ENCODE data around the gene MKS1.

The MKS1 gene

GRCh38 chr17:58224315-58224714 is 5.3 kb upstream of the MKS1 start:
- no peak for TF ChIP-seq RAD21 (IDR thresholded peaks at IDR 0.05; ENCODE audit: low read depth)
- no peak for TF ChIP-seq TCF12 (IDR thresholded peaks at IDR 0.05; ENCODE audit: low read depth)

- TF ChIP-seq YY1 (IDR thresholded peaks at IDR 0.05; ENCODE audit: low read depth) (no peak), RAD21 (IDR thresholded peaks at IDR 0.05; ENCODE audit: low read depth) (no peak), TAF1 (IDR thresholded peaks at IDR 0.05; ENCODE audit: low read depth) (no peak)
These were observed 731 bp upstream of the MKS1 start for GRCh38 chr17:58219789-58220183.

GRCh38 chr17:58217766-58218165 is 1.3 kb downstream of the MKS1 start:
- no peak for TF ChIP-seq MAX (IDR thresholded peaks at IDR 0.05)
- no peak for TF ChIP-seq EP300 (IDR thresholded peaks at IDR 0.05; ENCODE audit: borderline replicate concordance)
- TF ChIP-seq RAD21 (IDR thresholded peaks at IDR 0.05; ENCODE audit: low read depth), result no peak
- no peak for TF ChIP-seq TCF12 (IDR thresholded peaks at IDR 0.05; ENCODE audit: low read depth)
- no peak for TF ChIP-seq REST (IDR thresholded peaks at IDR 0.05; ENCODE audit: low read depth)
- TF ChIP-seq TAF1 (IDR thresholded peaks at IDR 0.05; ENCODE audit: low read depth), result no peak
- no peak for TF ChIP-seq YY1 (IDR thresholded peaks at IDR 0.05; ENCODE audit: low read depth)
- TF ChIP-seq ZBTB7A (IDR thresholded peaks at IDR 0.05; ENCODE audit: low read depth), result no peak
- TF ChIP-seq USF1 (IDR thresholded peaks at IDR 0.05), result no peak

- TF ChIP-seq TAF1 (IDR thresholded peaks at IDR 0.05; ENCODE audit: low read depth), result no peak
- TF ChIP-seq ZBTB7A (IDR thresholded peaks at IDR 0.05; ENCODE audit: low read depth), result no peak
- no peak for TF ChIP-seq YY1 (IDR thresholded peaks at IDR 0.05; ENCODE audit: low read depth)
- TF ChIP-seq NFIC (IDR thresholded peaks at IDR 0.05), result no peak
- no peak for TF ChIP-seq EGR1 (IDR thresholded peaks at IDR 0.05)
- TF ChIP-seq RAD21 (IDR thresholded peaks at IDR 0.05; ENCODE audit: low read depth), result no peak
- no peak for TF ChIP-seq MAX (IDR thresholded peaks at IDR 0.05)
These were observed 3.4 kb downstream of the MKS1 start for GRCh38 chr17:58215685-58216084.

- TF ChIP-seq RAD21 (IDR thresholded peaks at IDR 0.05; ENCODE audit: low read depth) (no peak), YY1 (IDR thresholded peaks at IDR 0.05; ENCODE audit: low read depth) (no peak), EGR1 (IDR thresholded peaks at IDR 0.05) (no peak), MAX (IDR thresholded peaks at IDR 0.05) (no peak), USF1 (IDR thresholded peaks at IDR 0.05) (no peak), TEAD4 (IDR thresholded peaks at IDR 0.05) (no peak), FOXM1 (IDR thresholded peaks at IDR 0.05; ENCODE audit: borderline replicate concordance, low read depth) (no peak), EP300 (IDR thresholded peaks at IDR 0.05; ENCODE audit: borderline replicate concordance) (no peak), TCF12 (IDR thresholded peaks at IDR 0.05; ENCODE audit: low read depth) (no peak), ZBTB7A (IDR thresholded peaks at IDR 0.05; ENCODE audit: low read depth) (no peak), NFIC (IDR thresholded peaks at IDR 0.05) (no peak), TAF1 (IDR thresholded peaks at IDR 0.05; ENCODE audit: low read depth) (no peak), CEBPB (IDR thresholded peaks at IDR 0.05) (no peak), REST (IDR thresholded peaks at IDR 0.05; ENCODE audit: low read depth) (no peak)
These were observed 8.1 kb downstream of the MKS1 start for GRCh38 chr17:58210922-58211321.

- TF ChIP-seq FOXM1 (IDR thresholded peaks at IDR 0.05; ENCODE audit: borderline replicate concordance, low read depth) (no peak), ZBTB7A (IDR thresholded peaks at IDR 0.05; ENCODE audit: low read depth) (no peak), REST (IDR thresholded peaks at IDR 0.05; ENCODE audit: low read depth) (no peak), EP300 (IDR thresholded peaks at IDR 0.05; ENCODE audit: borderline replicate concordance) (no peak), CREB1 (IDR thresholded peaks at IDR 0.05; ENCODE audit: low read depth) (no peak), MAX (IDR thresholded peaks at IDR 0.05) (no peak), TEAD4 (IDR thresholded peaks at IDR 0.05) (no peak), CEBPB (IDR thresholded peaks at IDR 0.05) (no peak), NFIC (IDR thresholded peaks at IDR 0.05) (no peak)
These were observed 10.7 kb downstream of the MKS1 start for GRCh38 chr17:58208344-58208743.

Data from Ishikawa (cell line).